Measurements from ENCODE around the gene DEDD2. TPM values are rescaled to one million over a fixed set of nuclear protein-coding genes. Genes with fewer than 3 reads are reported as not detected.

Gene DEDD2
- polyA plus RNA-seq, 3 donors = 125 to 141 (median 133) TPM

DNA sequence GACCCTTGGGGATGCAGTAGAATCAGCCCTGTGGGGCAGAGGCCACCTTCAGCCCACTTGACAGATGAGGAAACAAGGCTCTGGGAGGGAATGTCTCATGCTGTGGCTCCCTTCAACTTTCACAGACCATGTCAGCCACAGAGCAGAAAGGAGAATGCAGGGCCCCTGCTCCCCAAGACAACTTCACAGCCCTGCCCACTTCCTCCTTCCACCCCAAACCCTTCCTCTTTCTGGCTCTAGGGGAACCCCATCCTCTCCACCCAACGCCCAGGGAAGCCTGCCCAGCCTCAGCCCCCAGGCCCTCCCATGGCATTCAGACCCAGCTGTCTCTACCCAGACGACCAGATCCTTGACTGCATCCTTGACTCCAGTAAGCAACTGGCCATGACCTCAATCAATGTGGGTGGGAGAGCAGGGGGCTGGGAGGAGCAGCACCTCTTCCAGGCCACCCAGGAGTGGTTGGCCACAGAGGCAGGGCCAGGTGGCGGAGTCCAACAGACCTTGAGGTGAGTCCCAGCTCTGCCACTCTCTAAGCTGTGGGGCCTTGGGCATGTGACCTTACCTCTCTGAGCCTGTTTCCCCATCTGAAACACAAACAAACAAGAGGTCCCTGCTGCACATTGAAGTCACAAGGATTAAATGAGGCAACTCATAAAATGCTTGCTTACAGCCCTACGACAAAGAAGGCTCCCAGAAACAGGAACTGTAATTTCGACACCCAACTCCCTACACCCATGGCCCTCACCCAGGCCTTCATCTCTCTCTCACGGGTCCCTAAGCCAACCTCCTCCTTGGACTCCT is 15.8 kb downstream of the DEDD2 start:
- Histone ChIP-seq H2AFZ (ENCODE audit: insufficient read depth, low read depth, low read length, poor library complexity, severe bottlenecking) (peak overlapping the region; percentile 53), H3K27me3 (ENCODE audit: control insufficient read depth in 2 of 2, insufficient read depth in 2 of 2, low read length in 2 of 2) (no peaks in the 10 kb centered on the region), H3K4me2 (replicated peaks; ENCODE audit: extremely low read depth, low read length, poor library complexity, severe bottlenecking) (peak overlapping the region; percentile 91), H3K79me2 (ENCODE audit: insufficient read depth, low read length) (peaks cover 76% of the 10 kb centered on the region), H3K4me1 (ENCODE audit: control insufficient read depth in 1 of 2, insufficient read depth in 2 of 2, low read length in 2 of 2) (peaks cover 79 to 81% of the 10 kb centered on the region in 2 donors), H3K4me3 (replicated peaks in 1 of 3; ENCODE audit: low read depth in 2 of 3, low read length in 3 of 3) (peak overlapping the region in 2 of 3 experiments; percentile 30 to 79), H3K9ac (ENCODE audit: insufficient read depth, low read length, poor library complexity, severe bottlenecking) (peak overlapping the region; percentile 98), H4K20me1 (ENCODE audit: insufficient read depth, low read length) (peaks cover 3% of the 10 kb centered on the region), H3K36me3 (replicated peaks in 1 of 2; ENCODE audit: control insufficient read depth in 1 of 2, insufficient read depth in 2 of 2, low read length in 2 of 2) (peaks cover 43 to 68% of the 10 kb centered on the region in 2 donors), H3K27ac (ENCODE audit: low read depth in 1 of 2, low read length in 2 of 2) (peak overlapping the region; percentile 100), H3K9me3 (replicated peaks in 1 of 2; ENCODE audit: control insufficient read depth in 1 of 2, insufficient read depth in 1 of 2, low read length in 2 of 2) (no peaks in the 10 kb centered on the region)
- Mint-ChIP-seq H3K27ac (peak overlapping the region; percentile 100), H3K36me3 (peaks cover 74 to 85% of the 10 kb centered on the region in 2 donors), H3K9me3 (peaks cover 0 to 3% (median 0%) of the 10 kb centered on the region in 7 donors), H3K4me1 (peaks cover 85% of the 10 kb centered on the region), H3K27me3 (ENCODE audit: low read depth in 3 of 3) (peaks cover 0 to 5% (median 0%) of the 10 kb centered on the region in 3 donors), H3K4me3 (peak overlapping the region; percentile 73 to 84)
- intact Hi-C loops (cut with micrococcal nuclease) = loop anchor here (1.0 to 5.0 kb wide), 4 partner anchors 9 to 81 kb away; partner anchors contain the start of gene DEDD2 (in 1 of the 2)
- peak; percentile 96 to 97 (median 96) for DNase-seq
- TF ChIP-seq, protein P1, sequence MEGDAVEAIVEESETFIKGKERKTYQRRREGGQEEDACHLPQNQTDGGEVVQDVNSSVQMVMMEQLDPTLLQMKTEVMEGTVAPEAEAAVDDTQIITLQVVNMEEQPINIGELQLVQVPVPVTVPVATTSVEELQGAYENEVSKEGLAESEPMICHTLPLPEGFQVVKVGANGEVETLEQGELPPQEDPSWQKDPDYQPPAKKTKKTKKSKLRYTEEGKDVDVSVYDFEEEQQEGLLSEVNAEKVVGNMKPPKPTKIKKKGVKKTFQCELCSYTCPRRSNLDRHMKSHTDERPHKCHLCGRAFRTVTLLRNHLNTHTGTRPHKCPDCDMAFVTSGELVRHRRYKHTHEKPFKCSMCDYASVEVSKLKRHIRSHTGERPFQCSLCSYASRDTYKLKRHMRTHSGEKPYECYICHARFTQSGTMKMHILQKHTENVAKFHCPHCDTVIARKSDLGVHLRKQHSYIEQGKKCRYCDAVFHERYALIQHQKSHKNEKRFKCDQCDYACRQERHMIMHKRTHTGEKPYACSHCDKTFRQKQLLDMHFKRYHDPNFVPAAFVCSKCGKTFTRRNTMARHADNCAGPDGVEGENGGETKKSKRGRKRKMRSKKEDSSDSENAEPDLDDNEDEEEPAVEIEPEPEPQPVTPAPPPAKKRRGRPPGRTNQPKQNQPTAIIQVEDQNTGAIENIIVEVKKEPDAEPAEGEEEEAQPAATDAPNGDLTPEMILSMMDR (IDR thresholded peaks at IDR 0.05) = no peak
- WGBS (ENCODE audit: insufficient coverage) = 0% methylated on average over 4 of the region's 6 CpGs

DNA sequence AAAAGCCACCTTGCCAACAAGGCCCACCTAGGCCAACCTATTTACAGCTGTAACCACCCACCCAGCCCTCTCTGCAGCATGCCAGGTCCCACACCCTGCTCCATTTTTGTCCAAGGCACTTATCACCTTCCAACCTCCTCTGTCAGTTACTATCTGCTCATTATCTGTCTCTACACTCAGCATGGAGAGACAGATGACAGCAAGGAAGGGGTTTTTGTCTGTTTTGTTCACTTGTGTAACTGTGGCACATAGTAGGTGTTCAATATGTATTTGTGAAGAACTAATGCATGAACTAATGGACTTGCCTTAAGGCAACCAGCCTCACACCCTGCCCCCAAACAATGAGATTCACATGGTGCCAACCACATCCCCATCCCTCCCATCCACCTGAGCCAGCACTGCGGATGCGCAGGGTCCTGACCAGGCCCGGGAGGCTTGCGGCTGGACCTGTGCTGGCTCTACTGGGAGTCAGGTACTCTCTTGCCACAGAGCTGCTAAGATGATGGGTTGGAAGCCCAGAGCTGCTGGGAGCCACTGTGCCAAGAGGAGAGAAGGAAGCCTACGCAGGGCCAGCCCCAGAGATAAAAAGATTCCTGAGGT is 17.3 kb downstream of the DEDD2 start:
- Mint-ChIP-seq H3K27me3 (ENCODE audit: low read depth in 3 of 3) (peaks cover 0 to 5% (median 0%) of the 10 kb centered on the region in 3 donors), H3K4me3 (peak overlapping the region; percentile 79 to 86), H3K4me1 (peaks cover 91% of the 10 kb centered on the region), H3K9me3 (peaks cover 0 to 8% (median 2%) of the 10 kb centered on the region in 7 donors), H3K27ac (peak overlapping the region; percentile 100), H3K36me3 (peaks cover 70 to 79% of the 10 kb centered on the region in 2 donors)
- intact Hi-C loops (cut with micrococcal nuclease) = loop anchor here (2.0 to 5.0 kb wide), 2 partner anchors 17 to 82 kb away; partner anchors contain the start of gene DEDD2 (in 1 of the 2)
- no peaks in the 10 kb centered on the region for H3K27me3 ChIP-seq (ENCODE audit: control insufficient read depth in 2 of 2, insufficient read depth in 2 of 2, low read length in 2 of 2)
- no peaks in the 10 kb centered on the region for H4K20me1 ChIP-seq (ENCODE audit: insufficient read depth, low read length)
- 68% methylated on average over 3 of the region's 5 CpGs for WGBS (ENCODE audit: insufficient coverage)
- H3K36me3 ChIP-seq (replicated peaks in 1 of 2; ENCODE audit: control insufficient read depth in 1 of 2, insufficient read depth in 2 of 2, low read length in 2 of 2) = peaks cover 29 to 53% of the 10 kb centered on the region in 2 donors
- H3K79me2 ChIP-seq (ENCODE audit: insufficient read depth, low read length) = peaks cover 61% of the 10 kb centered on the region
- TF ChIP-seq, protein P1 (IDR thresholded peaks at IDR 0.05) = peak; percentile 38
- H3K27ac ChIP-seq (ENCODE audit: low read depth in 1 of 2, low read length in 2 of 2) = peak overlapping the region; percentile 100
- H3K9me3 ChIP-seq (replicated peaks in 1 of 2; ENCODE audit: control insufficient read depth in 1 of 2, insufficient read depth in 1 of 2, low read length in 2 of 2) = peaks cover 0 to under 1% of the 10 kb centered on the region in 2 donors
- H3K4me1 ChIP-seq (ENCODE audit: control insufficient read depth in 1 of 2, insufficient read depth in 2 of 2, low read length in 2 of 2) = peaks cover 88 to 90% of the 10 kb centered on the region in 2 donors
- no peak for DNase-seq
- H3K4me2 ChIP-seq (replicated peaks; ENCODE audit: extremely low read depth, low read length, poor library complexity, severe bottlenecking) = peak overlapping the region; percentile 91
- H3K4me3 ChIP-seq (replicated peaks in 1 of 3; ENCODE audit: low read depth in 2 of 3, low read length in 3 of 3) = peak overlapping the region in 2 of 3 experiments; percentile 54 to 79
- peak overlapping the region; percentile 98 for H3K9ac ChIP-seq (ENCODE audit: insufficient read depth, low read length, poor library complexity, severe bottlenecking)
- no peak overlapping the region for H2AFZ ChIP-seq (ENCODE audit: insufficient read depth, low read depth, low read length, poor library complexity, severe bottlenecking)
